Astrocyte (in vitro differentiated cells and primary cell): ENCODE data around the gene TMEM119. TPM values are rescaled to one million over a fixed set of nuclear protein-coding genes. Genes with fewer than 3 reads are reported as not detected.
A peak's percentile ranks its signal among the peaks of the same experiment; 100 is the strongest.

Source experiments
- DNase-seq: peaks from one replicate; pipeline ENCODE4 v3.0.0-alpha.2; 2010; ENCODE audit warnings: low read depth
- FAIRE-seq: peaks from 2 replicates; lab custom pipeline; 2011; peaks lifted over from hg19 to GRCh38; lab: Jason Lieb, UNC
- H2AFZ ChIP-seq: 2 replicates; pipeline ENCODE4 v1.6.0; 2012; ENCODE audit warnings: low read depth, low read length, inconsistent platforms
- H3K27ac ChIP-seq: 2 replicates; pipeline ENCODE4 v1.5.1; 2011; ENCODE audit warnings: low read depth, low read length, inconsistent platforms
- H3K27me3 ChIP-seq: 2 replicates; pipeline ENCODE4 v1.6.0; 2011; ENCODE audit warnings: low read length, inconsistent platforms; ENCODE audit not compliant: insufficient read depth
- H3K36me3 ChIP-seq: 2 replicates; pipeline ENCODE4 v1.5.1; 2011; ENCODE audit warnings: low read length, inconsistent platforms; ENCODE audit not compliant: insufficient read depth
- H3K4me1 ChIP-seq: 2 replicates; pipeline ENCODE4 v1.5.1; 2011; ENCODE audit warnings: low read length, inconsistent platforms; ENCODE audit not compliant: insufficient read depth
- H3K4me2 ChIP-seq: 2 replicates; pipeline ENCODE4 v1.6.0; 2012; ENCODE audit warnings: low read length, inconsistent platforms
- H3K4me3 ChIP-seq: 2 replicates; pipeline ENCODE4 v1.5.1; 2011; ENCODE audit warnings: low read depth, mild to moderate bottlenecking, low read length, inconsistent platforms; ENCODE audit not compliant: insufficient read depth
- H3K79me2 ChIP-seq: 2 replicates; pipeline ENCODE4 v1.6.0; 2012; ENCODE audit warnings: mild to moderate bottlenecking, low read length, inconsistent platforms; ENCODE audit not compliant: insufficient read depth
- H3K9ac ChIP-seq: 2 replicates; pipeline ENCODE4 v1.6.0; 2012; ENCODE audit warnings: mild to moderate bottlenecking, low read length, inconsistent platforms
- H3K9me3 ChIP-seq: 2 replicates; pipeline ENCODE4 v1.5.1; 2012; ENCODE audit warnings: low read depth, mild to moderate bottlenecking, low read length, inconsistent platforms; ENCODE audit not compliant: insufficient read depth
- H4K20me1 ChIP-seq: 2 replicates; pipeline ENCODE4 v1.6.0; 2012; ENCODE audit warnings: low read length, inconsistent platforms; ENCODE audit not compliant: insufficient read depth
- H3K27ac Mint-ChIP-seq: one replicate; pipeline ENCODE4 v1.8.0; 2021; ENCODE audit warnings: mild to moderate bottlenecking, mixed read lengths; ENCODE audit not compliant: unreplicated experiment
- H3K27me3 Mint-ChIP-seq: one replicate; pipeline ENCODE4 v1.8.0; 2021; ENCODE audit warnings: low read depth, mixed read lengths; ENCODE audit not compliant: unreplicated experiment
- H3K36me3 Mint-ChIP-seq: one replicate; pipeline ENCODE4 v1.8.0; 2021; ENCODE audit warnings: low read depth, mixed read lengths; ENCODE audit not compliant: unreplicated experiment
- H3K4me1 Mint-ChIP-seq: one replicate; pipeline ENCODE4 v1.8.0; 2021; ENCODE audit warnings: low read depth, mixed read lengths; ENCODE audit not compliant: unreplicated experiment
- H3K4me3 Mint-ChIP-seq: one replicate; pipeline ENCODE4 v1.8.0; 2021; ENCODE audit warnings: mild to moderate bottlenecking, moderate library complexity, mixed read lengths; ENCODE audit not compliant: unreplicated experiment
- H3K9me3 Mint-ChIP-seq: one replicate; pipeline ENCODE4 v1.8.0; 2021; ENCODE audit warnings: mild to moderate bottlenecking, mixed read lengths; ENCODE audit not compliant: unreplicated experiment
- EZH2 ChIP-seq: IDR thresholded peaks from 2 replicates; pipeline ENCODE4 v1.6.1; 2012; ENCODE audit warnings: mild to moderate bottlenecking, low read length, inconsistent platforms; ENCODE audit not compliant: insufficient read depth
- total RNA-seq: library from RNA; stranded (reverse); gene quantifications from 2 replicates; pipeline ENCODE4 v1.2.1, GENCODE V29; 2021
- TF ChIP-seq, protein P1 (sequence below): IDR thresholded peaks from 2 replicates; pipeline ENCODE4 v1.5.1; 2011; ENCODE audit warnings: low read depth, mild to moderate bottlenecking, inconsistent platforms, low read length, moderate library complexity; ENCODE audit not compliant: insufficient read depth

Gene TMEM119
- total RNA-seq, 1 donor from 2014 or later, result 0.91 TPM

DNA sequence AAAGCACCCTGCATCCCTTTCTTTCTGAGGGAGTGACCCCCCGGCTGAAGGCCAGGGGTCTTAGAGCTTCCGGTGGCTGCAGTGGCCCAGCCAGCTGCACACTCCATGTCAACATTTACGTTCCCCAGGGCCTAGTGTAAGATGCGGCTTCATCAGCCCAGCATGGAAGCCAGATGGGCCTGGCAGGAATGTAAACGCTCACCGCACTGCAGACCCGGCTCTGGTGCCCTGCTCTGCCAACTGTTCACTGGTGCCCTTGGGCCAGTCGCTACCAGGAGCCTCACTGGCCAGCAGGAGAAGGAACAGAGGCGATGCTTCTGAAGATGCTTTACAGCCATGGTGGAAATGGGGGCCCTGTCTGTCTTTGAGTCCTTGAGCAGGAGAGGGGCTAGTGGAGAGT lies 8.6 kb upstream of the TMEM119 start:
- TF ChIP-seq EZH2, result no peak
- TF ChIP-seq, protein P1, sequence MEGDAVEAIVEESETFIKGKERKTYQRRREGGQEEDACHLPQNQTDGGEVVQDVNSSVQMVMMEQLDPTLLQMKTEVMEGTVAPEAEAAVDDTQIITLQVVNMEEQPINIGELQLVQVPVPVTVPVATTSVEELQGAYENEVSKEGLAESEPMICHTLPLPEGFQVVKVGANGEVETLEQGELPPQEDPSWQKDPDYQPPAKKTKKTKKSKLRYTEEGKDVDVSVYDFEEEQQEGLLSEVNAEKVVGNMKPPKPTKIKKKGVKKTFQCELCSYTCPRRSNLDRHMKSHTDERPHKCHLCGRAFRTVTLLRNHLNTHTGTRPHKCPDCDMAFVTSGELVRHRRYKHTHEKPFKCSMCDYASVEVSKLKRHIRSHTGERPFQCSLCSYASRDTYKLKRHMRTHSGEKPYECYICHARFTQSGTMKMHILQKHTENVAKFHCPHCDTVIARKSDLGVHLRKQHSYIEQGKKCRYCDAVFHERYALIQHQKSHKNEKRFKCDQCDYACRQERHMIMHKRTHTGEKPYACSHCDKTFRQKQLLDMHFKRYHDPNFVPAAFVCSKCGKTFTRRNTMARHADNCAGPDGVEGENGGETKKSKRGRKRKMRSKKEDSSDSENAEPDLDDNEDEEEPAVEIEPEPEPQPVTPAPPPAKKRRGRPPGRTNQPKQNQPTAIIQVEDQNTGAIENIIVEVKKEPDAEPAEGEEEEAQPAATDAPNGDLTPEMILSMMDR, result no peak
- Histone ChIP-seq H3K27ac (no peak overlapping the region), H4K20me1 (no peaks in the 10 kb centered on the region), H3K9ac (no peak overlapping the region), H3K27me3 (no peaks in the 10 kb centered on the region), H3K4me2 (no peak overlapping the region), H3K9me3 (no peaks in the 10 kb centered on the region), H3K36me3 (no peaks in the 10 kb centered on the region), H3K79me2 (no peaks in the 10 kb centered on the region), H3K4me1 (peaks cover 10% of the 10 kb centered on the region), H2AFZ (no peak overlapping the region), H3K4me3 (no peak overlapping the region)
- Mint-ChIP-seq H3K27ac (no peak overlapping the region), H3K9me3 (no peaks in the 10 kb centered on the region), H3K4me3 (no peak overlapping the region), H3K4me1 (peaks cover 8% of the 10 kb centered on the region), H3K36me3 (no peaks in the 10 kb centered on the region), H3K27me3 (peaks cover 5% of the 10 kb centered on the region)
- DNase-seq (no peak), FAIRE-seq (no peak)

DNA sequence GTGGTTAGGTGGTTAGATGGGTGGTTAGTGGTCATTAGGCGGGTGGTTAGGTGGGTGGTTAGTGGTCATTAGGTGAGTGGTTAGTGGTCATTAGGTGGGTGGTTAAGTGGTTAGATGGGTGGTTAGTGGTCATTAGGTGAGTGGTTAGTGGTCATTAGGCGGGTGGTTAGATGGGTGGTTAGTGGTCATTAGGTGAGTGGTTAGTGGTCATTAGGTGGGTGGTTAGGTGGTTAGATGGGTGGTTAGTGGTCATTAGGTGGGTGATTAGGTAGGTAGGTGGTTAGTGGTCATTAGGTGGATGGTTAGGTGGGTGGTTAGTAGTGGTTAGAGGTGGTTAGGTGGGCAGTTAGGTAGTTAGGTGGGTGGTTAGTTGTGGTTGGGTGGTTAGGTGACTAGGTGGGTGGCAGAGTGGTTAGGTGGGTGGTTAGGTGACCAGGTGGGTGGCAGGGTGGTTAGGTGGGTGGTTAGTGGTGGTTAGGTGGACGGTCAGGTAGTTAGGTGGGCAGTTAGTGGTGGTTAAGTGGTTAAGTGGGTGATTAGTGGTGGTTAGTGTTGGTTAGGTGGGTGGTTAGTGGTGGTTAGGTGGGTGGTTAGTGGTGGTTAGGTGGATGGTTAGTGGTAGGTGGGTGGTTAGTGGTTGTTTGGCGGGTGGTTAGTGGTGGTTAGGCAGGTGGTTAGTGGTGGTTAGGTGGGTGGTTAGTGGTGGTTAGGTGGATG lies 8.0 kb upstream of the TMEM119 start:
- H3K9me3 ChIP-seq, result no peaks in the 10 kb centered on the region
- H3K4me2 ChIP-seq, result no peak overlapping the region
- peaks cover 10% of the 10 kb centered on the region for H3K4me1 ChIP-seq
- no peak overlapping the region for H3K4me3 ChIP-seq
- no peak overlapping the region for H3K27ac ChIP-seq
- no peaks in the 10 kb centered on the region for H4K20me1 ChIP-seq
- H3K36me3 Mint-ChIP-seq, result no peaks in the 10 kb centered on the region
- H3K36me3 ChIP-seq, result no peaks in the 10 kb centered on the region
- H3K27ac Mint-ChIP-seq, result no peak overlapping the region
- H3K27me3 Mint-ChIP-seq, result peaks cover 5% of the 10 kb centered on the region
- TF ChIP-seq, protein P1, result no peak
- TF ChIP-seq EZH2, result no peak
- no peak overlapping the region for H2AFZ ChIP-seq
- DNase-seq (no peak), FAIRE-seq (no peak)
- no peak overlapping the region for H3K9ac ChIP-seq
- H3K9me3 Mint-ChIP-seq, result no peaks in the 10 kb centered on the region
- peaks cover 6% of the 10 kb centered on the region for H3K4me1 Mint-ChIP-seq
- no peaks in the 10 kb centered on the region for H3K79me2 ChIP-seq
- no peak overlapping the region for H3K4me3 Mint-ChIP-seq
- no peaks in the 10 kb centered on the region for H3K27me3 ChIP-seq

GRCh38 chr12:108605000-108605689 lies 7.3 kb upstream of the TMEM119 start:
- peaks cover 8% of the 10 kb centered on the region for H3K4me1 ChIP-seq
- no peak overlapping the region for H3K4me3 ChIP-seq
- H3K9me3 ChIP-seq, result no peaks in the 10 kb centered on the region
- DNase-seq (no peak), FAIRE-seq (peak; percentile 59)
- H3K36me3 ChIP-seq, result no peaks in the 10 kb centered on the region
- no peak overlapping the region for H3K9ac ChIP-seq
- no peaks in the 10 kb centered on the region for H4K20me1 ChIP-seq
- H2AFZ ChIP-seq, result no peak overlapping the region
- H3K27ac ChIP-seq, result no peak overlapping the region
- H3K4me2 ChIP-seq, result no peak overlapping the region
- H3K36me3 Mint-ChIP-seq, result no peaks in the 10 kb centered on the region
- TF ChIP-seq EZH2, result no peak
- TF ChIP-seq, protein P1, result no peak
- H3K4me1 Mint-ChIP-seq, result peaks cover 6% of the 10 kb centered on the region
- H3K27ac Mint-ChIP-seq, result no peak overlapping the region
- H3K79me2 ChIP-seq, result no peaks in the 10 kb centered on the region
- H3K27me3 Mint-ChIP-seq, result peaks cover 7% of the 10 kb centered on the region
- H3K27me3 ChIP-seq, result no peaks in the 10 kb centered on the region
- H3K9me3 Mint-ChIP-seq, result no peaks in the 10 kb centered on the region
- H3K4me3 Mint-ChIP-seq, result no peak overlapping the region
